ENCODE measurements around the gene NFKB2.

Gene NFKB2

DNA sequence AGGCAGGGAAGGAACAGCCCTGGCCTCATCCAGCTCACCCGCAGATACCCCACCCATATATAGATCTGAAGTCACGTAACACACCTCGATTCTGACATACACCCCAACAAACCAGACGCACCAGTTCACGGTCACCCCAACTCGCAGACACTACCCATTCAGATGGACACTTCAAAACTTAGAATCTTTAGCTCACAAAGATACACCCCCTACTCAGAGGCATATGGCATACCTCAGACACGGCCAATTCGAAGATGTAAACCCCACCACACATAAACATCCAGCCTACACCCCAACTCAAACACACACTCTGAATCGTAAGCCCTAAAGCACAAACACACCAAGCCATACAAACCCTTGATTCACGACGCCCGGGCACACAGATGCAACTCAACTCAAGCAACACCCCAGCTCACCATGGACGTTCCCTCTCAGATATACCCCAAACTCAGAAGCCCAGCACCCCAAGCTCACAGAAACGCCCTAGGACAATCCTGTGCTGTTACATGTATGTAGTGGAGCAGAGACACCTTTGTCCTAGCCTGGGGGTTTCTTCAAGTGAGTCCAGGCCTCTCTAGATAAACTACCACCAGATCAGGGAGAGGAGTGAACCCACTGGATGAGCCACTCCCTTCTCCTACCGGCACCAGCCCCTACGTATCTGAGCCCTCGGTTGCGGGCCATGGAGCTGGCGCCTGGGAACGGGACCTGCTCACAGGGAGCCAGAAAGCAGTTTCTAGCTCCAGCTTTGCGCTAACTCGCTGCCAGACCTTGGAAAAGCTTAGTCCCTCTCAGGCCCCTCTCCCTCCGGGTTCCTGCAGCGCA, 14.3 kb downstream of the NFKB2 start:
- DNase-seq: no peak

- no peak for DNase-seq
These were observed 15.0 kb downstream of the NFKB2 start for GRCh38 chr10:102410429-102411073.

DNA sequence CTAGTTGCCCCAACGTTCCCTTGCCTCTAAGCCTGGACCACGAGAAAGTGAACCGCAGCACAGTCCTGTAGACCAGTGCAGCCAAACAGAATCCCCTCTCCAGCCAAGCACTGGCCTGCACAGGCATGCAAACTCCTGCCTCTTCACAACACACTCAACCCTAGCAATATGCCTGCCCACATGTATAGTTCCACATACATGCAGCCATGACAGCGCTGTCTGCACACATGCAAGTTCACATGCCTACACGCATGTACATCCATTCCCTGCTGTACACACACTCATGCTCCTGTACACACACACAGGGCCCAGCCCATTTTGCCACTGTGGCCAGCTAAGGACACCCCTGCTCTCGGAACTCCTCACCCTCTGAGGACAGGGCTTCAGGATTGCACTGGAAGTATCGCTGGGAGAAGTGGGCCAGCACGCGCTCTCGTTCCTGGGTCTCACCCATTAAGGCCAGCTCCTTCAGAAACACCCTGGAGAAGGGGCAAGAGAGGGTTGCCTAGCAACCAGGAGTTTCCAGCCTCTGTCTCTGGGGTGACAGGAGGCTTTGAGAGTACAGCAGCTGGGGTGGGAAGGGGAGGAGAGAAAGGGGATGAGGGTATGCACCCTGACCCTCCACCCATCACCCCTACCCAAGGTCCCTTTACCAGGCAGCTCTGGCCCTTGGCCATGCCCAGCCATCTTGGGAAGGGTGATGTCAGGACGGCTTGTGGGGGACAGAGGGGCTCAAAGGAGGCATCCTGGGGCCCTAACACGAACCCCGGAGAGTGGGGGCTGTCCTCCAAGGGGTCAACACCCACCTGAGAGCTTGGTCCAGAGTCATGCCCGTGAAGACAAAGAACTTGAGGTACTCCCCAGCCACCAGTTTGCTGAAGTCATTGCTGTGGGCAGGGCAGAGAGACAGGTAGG, 16.1 kb downstream of the NFKB2 start:
- no peak for DNase-seq

- no peak for DNase-seq
These were observed 16.8 kb downstream of the NFKB2 start for GRCh38 chr10:102412293-102412692.

DNA sequence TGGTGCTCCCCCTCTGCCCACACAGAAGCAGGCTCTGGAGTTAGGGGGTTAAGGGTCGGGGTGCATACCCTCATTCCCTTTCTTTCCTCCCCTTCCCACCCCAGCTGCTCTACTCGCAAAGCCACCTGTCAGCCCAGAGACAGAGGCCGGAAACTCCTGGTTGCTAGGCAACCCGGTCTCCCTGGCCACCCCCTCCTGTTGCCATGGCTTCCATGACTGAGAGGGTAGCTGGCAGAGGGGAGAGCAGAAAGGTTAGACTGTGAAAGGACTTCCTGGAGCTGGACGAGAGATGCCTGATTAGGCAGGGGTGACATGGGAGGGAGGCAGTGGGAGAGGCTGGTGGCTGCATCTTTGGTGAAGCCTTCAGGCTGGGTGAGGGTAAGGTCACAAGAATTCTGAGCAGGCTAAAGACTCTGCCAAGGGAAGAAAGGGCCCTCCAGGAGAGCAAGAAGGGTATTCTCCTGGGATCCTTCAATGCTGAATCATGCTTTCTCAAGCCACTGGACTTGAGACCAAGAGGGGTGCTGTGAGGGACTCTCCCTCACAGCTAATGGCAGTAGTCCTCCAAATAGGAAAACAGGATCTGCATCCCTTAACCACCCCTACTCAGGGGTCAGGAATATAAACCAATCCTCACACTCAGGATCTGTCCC, 17.7 kb downstream of the NFKB2 start:
- no peak for DNase-seq

DNA sequence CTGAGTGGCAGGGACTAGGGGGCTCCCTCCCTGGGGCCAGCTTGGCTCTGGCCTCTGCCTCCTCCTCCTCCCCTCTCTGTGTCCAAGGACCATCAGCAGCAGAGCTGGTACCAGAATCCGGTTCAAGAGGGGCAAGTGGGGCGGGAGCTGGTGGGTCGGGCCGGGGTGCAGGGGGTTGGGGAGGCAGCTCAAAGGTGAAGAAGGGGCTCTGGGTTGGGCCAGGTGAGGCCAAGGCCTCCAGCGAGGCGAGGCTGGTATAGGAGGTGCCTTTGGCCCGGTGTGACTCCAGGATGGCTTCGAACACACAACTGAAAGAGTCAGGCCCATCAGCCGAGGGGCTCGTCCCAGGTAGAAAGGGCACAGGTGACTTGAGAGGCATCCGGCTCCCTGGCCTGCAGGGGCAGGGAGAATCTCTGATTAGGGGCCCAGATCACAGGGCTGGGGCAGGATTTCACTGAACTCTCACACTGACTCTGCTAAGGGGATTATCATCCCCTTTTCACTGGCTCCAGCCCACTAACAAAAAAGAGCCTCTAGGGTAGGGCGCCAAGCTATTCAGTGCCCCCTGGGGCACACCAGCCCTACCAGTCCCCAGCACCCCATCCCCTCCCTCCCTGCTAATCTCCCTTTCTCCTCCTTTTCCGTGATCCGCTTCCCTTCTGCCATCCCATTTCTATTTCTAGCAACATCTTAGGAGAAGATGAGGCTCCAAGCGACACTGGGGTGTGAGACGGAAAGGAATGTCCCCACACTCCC, 18.5 kb downstream of the NFKB2 start:
- no peak for DNase-seq

DNA sequence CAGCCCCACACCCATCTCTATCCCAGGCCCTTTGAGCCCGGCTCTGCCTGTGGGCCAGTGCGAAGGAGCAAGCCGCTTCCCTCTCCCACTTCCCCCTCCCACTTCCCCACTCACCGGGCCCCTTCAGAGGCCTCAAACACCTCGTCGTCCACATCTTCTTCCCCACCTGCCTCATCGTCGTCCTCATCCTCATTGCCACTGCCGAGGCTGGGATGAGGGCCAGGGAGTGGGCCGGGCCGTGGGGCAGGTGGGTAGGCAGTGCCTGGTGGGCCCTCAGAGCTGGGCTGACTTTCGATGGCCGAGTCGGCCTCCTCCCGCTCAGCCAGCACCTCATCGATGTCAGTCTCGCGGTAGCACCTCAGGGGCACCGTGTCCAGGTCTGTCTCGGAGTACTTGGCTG, 19.2 kb downstream of the NFKB2 start:
- DNase-seq: no peak

DNA sequence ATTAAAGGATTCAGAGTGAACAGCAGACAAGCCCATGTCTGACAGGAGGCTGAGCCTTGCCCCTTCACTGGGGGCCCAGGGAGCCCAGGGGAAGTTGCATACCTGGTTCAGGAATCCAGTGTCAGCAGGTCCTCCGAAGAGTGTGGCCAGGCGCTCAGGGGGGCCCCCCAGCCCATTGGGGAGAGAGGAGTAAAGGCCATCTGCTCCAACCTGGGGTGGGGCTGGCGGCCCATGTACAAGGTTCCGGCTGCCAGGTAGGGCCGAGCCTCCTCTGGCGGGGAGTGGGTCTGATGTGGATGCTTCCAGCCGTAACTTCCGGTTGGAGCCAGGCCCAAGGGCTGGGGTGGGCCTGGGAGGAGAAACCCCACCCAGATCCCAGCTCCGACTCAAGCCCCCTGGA, 20.8 kb downstream of the NFKB2 start:
- DNase-seq: no peak

DNA sequence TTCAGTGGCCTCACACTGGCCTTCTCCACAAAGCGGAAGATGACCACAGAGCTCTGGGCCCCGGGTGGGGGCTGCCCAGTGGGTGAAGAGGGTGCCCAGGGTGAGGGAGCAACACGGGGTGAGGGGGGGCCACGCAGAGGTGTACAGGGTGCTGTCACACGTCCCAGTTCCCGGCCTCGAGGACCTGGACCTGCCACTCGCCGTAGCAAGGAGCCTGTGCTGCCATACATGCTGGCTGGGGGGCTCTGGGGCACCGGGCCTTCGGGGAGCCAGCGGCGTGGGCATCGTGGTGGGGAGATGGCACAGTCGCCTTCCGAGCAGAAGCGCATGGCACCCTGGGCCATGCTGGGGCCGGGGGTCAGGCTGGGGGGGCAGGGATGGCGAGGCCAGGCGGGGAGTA, 21.2 kb downstream of the NFKB2 start:
- DNase-seq: no peak

DNA sequence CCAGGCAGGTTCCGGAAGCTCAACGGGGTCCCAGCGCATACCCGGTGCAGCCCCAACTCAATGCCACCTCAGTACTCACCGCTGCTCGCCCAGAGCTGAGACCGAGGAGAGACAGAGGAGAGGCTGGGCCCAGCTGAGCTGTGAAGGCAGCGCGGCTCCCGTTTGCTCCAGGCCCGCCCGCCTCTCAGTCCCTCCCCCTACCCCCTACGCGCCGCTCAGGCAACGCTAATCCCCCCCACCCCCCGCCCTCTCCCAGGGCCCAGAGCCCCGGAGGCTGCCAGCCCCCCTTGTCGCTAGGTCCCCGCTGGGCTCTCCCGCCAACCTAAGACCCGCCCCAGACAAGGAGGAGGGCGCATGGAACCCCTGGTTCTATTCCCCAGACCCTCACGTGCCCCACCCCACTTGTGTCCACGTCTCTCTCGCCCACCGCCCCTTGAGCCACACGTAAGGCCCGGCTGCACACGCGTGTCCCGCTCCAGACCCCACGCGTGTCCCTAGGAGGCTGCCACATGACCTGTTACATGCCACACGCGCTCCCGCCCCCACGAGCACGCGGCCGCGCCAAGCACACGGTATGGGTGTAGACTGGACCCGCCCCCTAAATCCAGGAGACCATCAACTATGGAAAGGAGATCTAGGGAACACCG, 23.2 kb downstream of the NFKB2 start, which contains the start of gene PSD:
TSS of gene PSD (minus strand) at position 164 of the 647 bp plus-strand sequence. CDS start 1,747 bp downstream, outside the sequence.
- no peak for DNase-seq

DNA sequence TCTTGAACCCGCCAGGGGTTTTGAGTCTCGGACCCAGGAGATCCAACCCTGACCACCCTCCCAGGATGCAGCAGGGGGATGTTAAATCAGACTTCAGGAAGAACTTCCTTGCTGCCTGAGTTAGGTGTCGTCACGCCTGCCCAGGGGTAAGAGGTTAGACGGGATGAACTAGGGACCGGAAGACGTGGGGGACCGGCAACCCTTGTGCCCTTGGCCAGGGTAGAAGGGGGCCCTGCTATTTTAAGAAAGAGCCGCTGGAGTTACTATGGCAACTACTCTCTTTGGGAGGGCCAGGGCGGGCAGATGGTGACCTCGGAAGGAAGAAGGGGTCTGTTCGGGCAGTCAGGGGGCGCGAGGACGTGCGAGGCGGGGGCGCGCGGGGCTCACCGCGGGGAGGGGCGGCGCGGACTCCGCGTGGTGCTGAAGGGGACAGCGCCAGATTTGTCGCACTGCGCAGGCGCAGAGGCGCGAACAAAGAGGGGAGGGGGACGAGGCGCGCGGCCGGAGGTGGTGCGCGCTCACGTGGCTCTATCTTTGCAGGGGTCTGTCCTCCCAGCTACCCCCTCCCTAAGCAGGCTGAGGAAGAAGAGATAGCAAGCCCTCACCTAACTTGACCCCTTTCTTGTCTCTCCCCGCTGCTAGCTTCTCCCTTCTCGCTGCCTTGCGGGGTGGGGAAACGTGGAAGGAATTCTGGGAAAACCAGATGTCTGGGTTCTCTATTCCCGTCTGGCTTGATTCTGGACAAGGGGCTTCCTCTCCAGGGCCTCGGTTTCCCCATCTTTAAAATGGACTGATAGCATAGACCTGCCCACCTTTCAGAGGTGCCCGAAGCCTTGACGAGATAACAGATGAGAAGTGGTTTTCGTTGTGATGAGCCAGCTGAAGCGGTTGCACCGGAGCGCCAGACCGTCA, 24.0 kb downstream of the NFKB2 start:
- DNase-seq: no peak

DNA sequence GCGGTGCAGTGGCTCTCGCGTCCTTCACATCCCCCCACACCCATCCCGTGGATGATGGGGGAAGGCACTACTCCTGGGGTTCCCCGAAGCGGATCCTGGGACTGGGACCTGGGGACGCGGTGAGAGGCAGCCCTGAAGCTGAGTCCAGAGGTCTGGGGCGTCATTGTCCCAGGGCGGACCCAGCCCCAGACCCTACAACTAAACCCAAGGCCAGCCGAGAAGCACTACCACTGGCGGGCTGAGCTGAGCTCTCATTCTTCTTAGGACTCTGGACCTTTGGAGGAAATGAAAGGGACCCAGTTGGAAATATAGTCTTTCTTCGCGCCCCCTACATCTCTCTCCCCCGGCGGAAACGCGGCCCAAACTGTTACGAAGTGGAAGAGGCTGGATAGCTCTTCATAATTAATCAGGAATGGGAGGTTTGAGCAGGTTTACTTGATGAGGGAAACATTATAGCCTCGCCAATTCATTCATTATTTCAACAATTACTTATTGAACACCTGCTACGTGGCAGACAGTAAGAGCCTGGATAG, 24.7 kb downstream of the NFKB2 start:
- DNase-seq: no peak

DNA sequence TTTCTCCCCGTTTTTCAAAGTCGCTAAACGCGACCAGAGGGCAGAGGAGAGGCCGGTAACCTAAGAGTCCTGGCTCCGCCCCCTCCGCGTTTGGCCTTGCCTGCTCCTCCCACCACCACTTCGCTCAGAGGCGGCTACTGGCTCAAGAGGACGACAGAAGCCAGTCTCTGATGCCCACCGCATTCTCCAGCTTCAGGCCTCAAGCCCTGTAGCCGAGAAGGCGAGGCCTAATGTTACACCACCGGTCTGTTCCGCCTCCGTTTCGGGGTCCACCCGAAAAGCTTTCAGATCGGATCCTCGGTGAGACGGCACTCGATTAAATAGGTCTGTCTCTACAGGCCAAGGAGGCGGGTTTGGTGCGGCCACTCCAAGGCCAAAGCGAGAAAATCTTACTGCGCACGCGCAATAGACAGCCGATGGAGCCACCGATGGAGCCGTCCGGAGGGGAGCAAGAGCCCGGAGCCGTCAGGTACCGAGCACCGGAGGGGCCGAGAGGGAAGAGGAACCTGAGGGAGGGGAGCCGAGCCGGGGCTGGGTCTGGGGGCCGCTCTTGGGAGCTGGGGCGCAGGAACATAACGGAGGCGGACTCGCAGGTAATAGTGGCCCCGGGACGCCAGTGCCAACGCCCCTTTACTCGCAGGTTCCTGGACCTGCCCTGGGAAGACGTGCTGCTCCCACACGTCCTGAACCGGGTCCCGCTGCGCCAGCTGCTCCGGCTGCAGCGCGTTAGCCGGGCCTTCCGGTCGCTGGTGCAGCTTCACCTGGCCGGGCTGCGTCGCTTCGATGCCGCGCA, 25.4 kb downstream of the NFKB2 start, which contains the start of gene FBXL15:
TSS of gene FBXL15 (plus strand) at position 123 of the 793 bp plus-strand sequence. CDS start at position 417, 294 bp downstream.
- peak; percentile 87 for DNase-seq

- DNase-seq: no peak
These were observed 25.9 kb downstream of the NFKB2 start for GRCh38 chr10:102421507-102421756.

GRCh38 chr10:102421757-102422512, 26.4 kb downstream of the NFKB2 start:
- DNase-seq: no peak

GRCh38 chr10:102422545-102423129, 27.1 kb downstream of the NFKB2 start:
- DNase-seq: no peak

- no peak for DNase-seq
These were observed 28.0 kb downstream of the NFKB2 start for GRCh38 chr10:102423372-102423968.

DNA sequence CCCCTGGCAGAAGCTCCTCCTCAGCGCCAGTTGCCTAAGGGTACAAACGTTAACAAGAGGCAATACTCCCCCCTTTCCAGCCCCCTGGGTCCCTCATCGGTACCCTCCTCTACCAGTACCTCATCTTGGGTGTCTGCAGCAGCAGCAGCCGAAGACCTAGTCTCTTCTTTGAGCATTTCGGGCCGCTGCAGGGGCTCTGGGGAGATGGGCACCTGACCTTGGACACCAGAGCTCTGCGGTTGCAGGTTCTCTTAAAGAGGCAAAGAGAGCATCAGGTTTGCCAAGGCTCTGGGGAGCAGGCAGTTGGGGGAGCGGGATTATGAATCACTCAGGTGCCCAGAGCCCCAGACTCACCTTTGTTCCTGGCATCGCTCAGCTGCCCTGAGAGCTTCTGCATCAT, 28.6 kb downstream of the NFKB2 start:
- DNase-seq: no peak

Data from DMS 273 treated with DMSO at 0.1 percent for 48 hours (cell line).